OCI-LY3 (cell line): ENCODE measurements around the gene SYNGR4.

ENCODE experiments used
- CTCF ChIP-seq: fragments of 200-600, 300-600 bp; sonication (generic); IDR thresholded peaks from 2 replicates; pipeline ENCODE4 v1.5.1; 2014; ENCODE audit warnings: antibody characterized with exemption, low read length, low read depth
- EZH2phosphoT487 ChIP-seq: fragments of 200-600 bp; shearing (Covaris generic); IDR thresholded peaks from 2 replicates; pipeline ENCODE4 v1.6.1; 2018; ENCODE audit warnings: antibody characterized with exemption, mixed run types, low read depth

DNA sequence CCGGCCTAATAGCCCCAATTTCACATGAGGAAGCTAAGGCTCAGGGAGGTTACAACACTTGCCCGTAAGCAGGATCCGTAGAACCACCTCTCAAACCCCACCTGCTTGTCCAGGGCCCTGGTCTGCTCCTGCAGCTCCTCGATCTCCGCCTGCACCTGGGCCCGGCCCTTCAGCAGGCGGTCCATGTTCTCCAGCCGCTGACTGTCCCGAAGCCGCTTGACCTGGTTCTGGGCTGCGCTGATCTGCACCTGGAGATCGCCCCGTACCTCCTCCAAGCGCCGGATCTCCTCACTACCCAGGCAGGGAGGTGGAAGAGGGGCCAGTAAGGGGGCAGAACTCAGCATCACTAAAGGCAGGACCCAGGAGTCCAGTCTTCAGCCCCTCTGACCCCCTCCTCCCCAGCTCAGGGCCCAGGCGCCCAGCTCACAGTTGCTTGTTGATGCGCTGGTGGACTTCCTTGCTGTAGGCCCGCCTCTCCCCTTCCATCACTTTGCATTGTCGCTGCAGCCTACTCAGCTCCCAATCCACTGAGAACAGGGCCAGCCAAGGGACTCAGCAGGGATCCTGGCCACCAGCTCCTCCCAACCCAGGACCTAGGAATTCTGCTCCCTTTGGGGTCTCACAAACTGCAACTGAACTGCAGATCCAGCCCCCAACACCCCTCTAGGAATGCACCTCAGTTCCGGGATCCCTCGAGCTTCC lies 45.7 kb upstream of the SYNGR4 start:
- no peak for TF ChIP-seq CTCF
- no peak for TF ChIP-seq EZH2phosphoT487
